T-helper 1 cell treated with Interleukin-12 subunit alpha and Interleukin-12 subunit beta and Interleukin-4 antibody, amounts not matched to agents 30 ng/mL and 1 ng/mL, for 36 hours (primary cell): ENCODE measurements around the gene ADGRL1. TPM values are rescaled to one million over a fixed set of nuclear protein-coding genes. Genes with fewer than 3 reads are reported as not detected.

Experiments used
- intact Hi-C: fragments of 100-400 bp; cut with micrococcal nuclease; formaldehyde crosslinking; loops from one replicate; pipeline ENCODE4 v1.15.1; 2024
- total RNA-seq: library from RNA; stranded (reverse); gene quantifications from 2 replicates; pipeline ENCODE4 v1.2.3, GENCODE V29; 2022

Gene ADGRL1
- total RNA-seq, 1 donor from 2014 or later: 7.6 TPM

GRCh38 chr19:14142262-14143190 lies 63.4 kb downstream of the ADGRL1 start:
- intact Hi-C loops: no loop called here

- intact Hi-C loops: no loop called here
These were observed 64.9 kb downstream of the ADGRL1 start for GRCh38 chr19:14141041-14141440.

GRCh38 chr19:14139944-14140343 lies 66.0 kb downstream of the ADGRL1 start:
- intact Hi-C loops: loop anchor here (5.0 kb wide), 1 partner anchor 57 kb away; no protein-coding TSS in a partner anchor

- intact Hi-C loops: loop anchor here (5.0 kb wide), 1 partner anchor 59 kb away; no protein-coding TSS in a partner anchor
These were observed 67.2 kb downstream of the ADGRL1 start for GRCh38 chr19:14138576-14139265.

- intact Hi-C loops: loop anchor here (1.0 to 5.0 kb wide), 19 partner anchors 13 to 553 kb away; partner anchors contain the start of genes BRME1, CC2D1A, DCAF15 and DDX39A
These were observed 69.3 kb downstream of the ADGRL1 start, which contains the start of gene ASF1B for GRCh38 chr19:14136509-14137281. Gene ASF1B (minus strand): TSS chr19:14136589. CDS start chr19:14136456, 133 bp downstream.

- intact Hi-C loops: loop anchor here (1.0 to 5.0 kb wide), 13 partner anchors 18 to 553 kb away; partner anchors contain the start of genes DCAF15, DNAJB1, MISP3 and RFX1
These were observed 69.9 kb downstream of the ADGRL1 start for GRCh38 chr19:14135985-14136508.

GRCh38 chr19:14135355-14135754 lies 70.6 kb downstream of the ADGRL1 start:
- intact Hi-C loops: loop anchor here (5.0 kb wide), 1 partner anchor 62 kb away; no protein-coding TSS in a partner anchor

GRCh38 chr19:14127929-14128509 lies 78.0 kb downstream of the ADGRL1 start:
- intact Hi-C loops: no loop called here

- intact Hi-C loops: no loop called here
These were observed 78.8 kb downstream of the ADGRL1 start for GRCh38 chr19:14127176-14127575.

- intact Hi-C loops: no loop called here
These were observed 83.0 kb downstream of the ADGRL1 start for GRCh38 chr19:14122924-14123323.

GRCh38 chr19:14120497-14120780 lies 85.5 kb downstream of the ADGRL1 start:
- intact Hi-C loops: no loop called here

- intact Hi-C loops: no loop called here
These were observed 86.1 kb downstream of the ADGRL1 start for GRCh38 chr19:14119644-14120496.

GRCh38 chr19:14119146-14119545 lies 86.8 kb downstream of the ADGRL1 start:
- intact Hi-C loops: no loop called here

- intact Hi-C loops: loop anchor here (1.0 kb wide), 2 partner anchors 18 to 571 kb away; partner anchors contain the start of gene ASF1B
These were observed 87.6 kb downstream of the ADGRL1 start for GRCh38 chr19:14118165-14119051.

GRCh38 chr19:14117668-14118164 lies 88.3 kb downstream of the ADGRL1 start, which contains the start of gene PRKACA:
Gene PRKACA (minus strand): TSS chr19:14117762. CDS start chr19:14117547, 215 bp downstream.
- intact Hi-C loops: loop anchor here (1.0 kb wide), 7 partner anchors 19 to 572 kb away; partner anchors contain the start of genes ASF1B, BRME1, CC2D1A and RFX1

GRCh38 chr19:14116918-14117578 lies 88.9 kb downstream of the ADGRL1 start:
- intact Hi-C loops: loop anchor here (1.0 kb wide), 5 partner anchors 26 to 211 kb away; partner anchors contain the start of genes BRME1, CC2D1A and RFX1

GRCh38 chr19:14116525-14116917 lies 89.4 kb downstream of the ADGRL1 start:
- intact Hi-C loops: no loop called here
